Fibroblast of mammary gland (primary cell): ENCODE results near the gene ATP13A5.

Source experiments
- DNase-seq: peaks from one replicate; pipeline ENCODE4 v3.0.0-alpha.2; 2010; ENCODE audit warnings: low read depth
- H3K4me3 ChIP-seq: 2 replicates; pipeline ENCODE4 v1.5.1; 2011; ENCODE audit warnings: low read depth, mild to moderate bottlenecking, low read length, moderate library complexity; ENCODE audit not compliant: control insufficient read depth
- TF ChIP-seq, protein P1 (sequence below): conservative IDR thresholded peaks from 2 replicates; pipeline ENCODE4 v1.5.1; 2011; ENCODE audit warnings: low read depth, low read length, inconsistent platforms; ENCODE audit not compliant: control insufficient read depth, insufficient read depth

ATP13A5 gene

DNA sequence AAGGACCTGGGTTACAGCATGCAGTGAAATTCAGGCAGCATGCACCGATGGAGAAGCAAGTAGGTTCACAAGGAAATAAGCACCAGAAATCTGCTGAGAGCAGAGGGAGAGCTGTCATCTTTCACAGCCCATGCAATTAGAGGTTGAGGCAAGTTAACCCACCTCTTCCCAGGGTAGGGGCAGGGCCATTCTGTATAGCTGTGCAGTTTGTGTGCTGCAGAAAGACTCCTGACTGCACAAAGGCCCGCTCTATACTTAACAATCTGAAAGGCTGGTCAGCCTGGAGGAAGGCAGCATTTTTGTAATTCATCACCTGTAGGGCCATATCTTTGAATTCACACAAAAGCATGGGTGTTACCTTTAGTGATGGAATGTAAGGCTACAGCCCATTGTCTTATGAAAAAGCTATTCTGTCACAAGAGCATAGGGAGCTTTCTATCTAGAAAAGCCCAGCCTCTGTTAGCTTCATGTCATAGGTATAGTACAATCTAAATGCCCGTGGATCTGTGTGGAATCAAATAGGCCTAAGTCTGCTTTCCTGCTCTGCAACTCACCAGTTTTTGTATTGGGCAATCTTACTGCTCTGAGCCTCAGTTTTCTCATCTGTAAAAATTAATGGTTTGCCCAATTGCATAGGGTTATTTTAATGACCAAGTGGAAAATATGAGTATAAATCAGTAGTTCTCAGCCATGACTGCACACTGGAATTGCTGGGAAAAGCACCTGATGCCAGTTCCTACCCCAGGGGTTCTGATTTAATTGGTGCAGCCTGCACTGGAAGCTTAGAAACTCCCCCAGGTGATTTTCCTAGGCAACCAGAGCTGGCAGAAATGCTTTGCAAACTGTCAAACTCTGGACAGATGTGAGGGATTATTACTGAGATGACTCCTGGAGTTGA, 65.2 kb downstream of the ATP13A5 start:
- no peak overlapping the region for H3K4me3 ChIP-seq
- no peak for DNase-seq
- TF ChIP-seq, protein P1, sequence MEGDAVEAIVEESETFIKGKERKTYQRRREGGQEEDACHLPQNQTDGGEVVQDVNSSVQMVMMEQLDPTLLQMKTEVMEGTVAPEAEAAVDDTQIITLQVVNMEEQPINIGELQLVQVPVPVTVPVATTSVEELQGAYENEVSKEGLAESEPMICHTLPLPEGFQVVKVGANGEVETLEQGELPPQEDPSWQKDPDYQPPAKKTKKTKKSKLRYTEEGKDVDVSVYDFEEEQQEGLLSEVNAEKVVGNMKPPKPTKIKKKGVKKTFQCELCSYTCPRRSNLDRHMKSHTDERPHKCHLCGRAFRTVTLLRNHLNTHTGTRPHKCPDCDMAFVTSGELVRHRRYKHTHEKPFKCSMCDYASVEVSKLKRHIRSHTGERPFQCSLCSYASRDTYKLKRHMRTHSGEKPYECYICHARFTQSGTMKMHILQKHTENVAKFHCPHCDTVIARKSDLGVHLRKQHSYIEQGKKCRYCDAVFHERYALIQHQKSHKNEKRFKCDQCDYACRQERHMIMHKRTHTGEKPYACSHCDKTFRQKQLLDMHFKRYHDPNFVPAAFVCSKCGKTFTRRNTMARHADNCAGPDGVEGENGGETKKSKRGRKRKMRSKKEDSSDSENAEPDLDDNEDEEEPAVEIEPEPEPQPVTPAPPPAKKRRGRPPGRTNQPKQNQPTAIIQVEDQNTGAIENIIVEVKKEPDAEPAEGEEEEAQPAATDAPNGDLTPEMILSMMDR = no peak

DNA sequence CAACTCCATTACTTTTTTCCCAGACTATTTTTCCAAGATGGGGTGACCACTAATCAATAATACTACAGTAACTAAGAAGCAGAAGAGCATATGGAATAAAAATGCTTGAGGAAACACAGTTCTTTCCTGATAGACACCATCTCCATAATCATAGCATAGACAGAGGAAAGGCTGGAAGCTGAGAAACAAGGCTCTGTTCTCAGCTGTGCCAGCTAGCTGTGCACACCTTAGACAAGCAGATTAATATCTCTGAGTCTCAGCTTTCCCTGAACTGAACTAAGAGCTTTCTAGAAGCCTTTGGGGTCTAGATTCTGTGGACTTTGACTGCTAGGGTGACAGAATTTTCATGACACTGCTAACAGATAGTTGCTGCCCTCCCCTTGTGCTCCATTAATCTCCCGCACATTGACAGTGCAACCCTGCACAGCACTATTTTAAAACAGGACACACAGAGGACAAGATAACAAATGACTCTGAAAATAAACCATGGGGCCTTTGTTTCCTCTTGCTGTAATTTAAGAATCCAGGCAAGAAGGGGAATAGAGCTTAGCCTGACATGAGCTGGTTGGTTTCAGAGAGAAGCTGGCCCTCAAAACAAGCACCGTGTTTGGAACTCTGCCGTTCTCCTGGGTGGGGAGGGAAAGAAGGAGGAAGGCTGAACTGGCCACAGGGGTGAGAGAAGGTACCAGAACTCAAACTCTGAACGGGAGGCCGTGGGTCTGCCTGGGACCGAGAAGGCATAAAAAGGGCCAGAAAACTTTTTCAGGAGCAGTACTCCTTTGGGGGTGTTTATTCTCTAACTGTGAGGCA, 67.4 kb downstream of the ATP13A5 start:
- DNase-seq = no peak
- TF ChIP-seq, protein P1 = no peak
- H3K4me3 ChIP-seq = no peak overlapping the region

- TF ChIP-seq, protein P1 = no peak
- no peak for DNase-seq
- H3K4me3 ChIP-seq = no peak overlapping the region
Measured at GRCh38 chr3:193305356-193305755, 73.2 kb downstream of the ATP13A5 start.

- DNase-seq = peak; percentile 1
- TF ChIP-seq, protein P1 = no peak
- no peak overlapping the region for H3K4me3 ChIP-seq
Measured at GRCh38 chr3:193301433-193301832, 77.1 kb downstream of the ATP13A5 start.

- no peak for DNase-seq
- H3K4me3 ChIP-seq = no peak overlapping the region
- TF ChIP-seq, protein P1 = no peak
Measured at GRCh38 chr3:193297421-193297820, 81.1 kb downstream of the ATP13A5 start.

DNA sequence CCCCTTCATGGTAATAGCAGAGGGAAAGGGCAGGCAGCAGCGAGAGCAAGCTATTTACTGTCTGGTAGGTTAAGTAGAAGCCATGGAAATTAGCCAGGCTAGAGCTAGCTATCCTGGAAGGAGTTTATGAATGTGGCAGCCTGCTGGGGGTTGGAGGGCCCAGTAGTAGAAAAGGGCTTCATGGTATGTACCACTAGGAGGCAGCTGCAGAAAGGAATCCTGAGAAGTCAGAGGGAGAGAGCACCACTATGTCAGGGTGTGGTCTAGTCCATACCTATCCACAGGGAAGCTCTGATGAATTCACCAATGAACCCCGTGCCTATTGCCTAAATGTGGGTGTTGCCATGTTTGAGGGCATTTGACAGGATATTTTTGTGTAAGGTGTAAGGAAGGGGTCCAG, 82.6 kb downstream of the ATP13A5 start:
- TF ChIP-seq, protein P1 = no peak
- H3K4me3 ChIP-seq = no peak overlapping the region
- DNase-seq = no peak
